SK-N-SH treated with all-trans-retinoic acid at 6 μM for 48 hours (cell line): ENCODE measurements around the gene PTPRF.

Experiments
- ATAC-seq: fragments of 200-7000 bp; cut with Tn5 transposase; 3 replicates; pipeline ENCODE4 v1.9.1; 2020; ENCODE audit warnings: mild to moderate bottlenecking, moderate library complexity
- ARNTL ChIP-seq: fragments of 450-650 bp; formaldehyde crosslinking; IDR thresholded peaks from 2 replicates; pipeline ENCODE4 v1.5.0; 2020; ENCODE audit warnings: low read depth, mild to moderate bottlenecking, moderate library complexity, borderline replicate concordance
- BACH2 ChIP-seq: fragments of 250-450 bp; sonication (Bioruptor Pico); IDR thresholded peaks from 2 replicates; pipeline ENCODE4 v1.9.0; 2021; ENCODE audit warnings: mild to moderate bottlenecking, borderline replicate concordance
- CSDC2 ChIP-seq: fragments of 250-450 bp; sonication (Bioruptor Pico); IDR thresholded peaks from 2 replicates; pipeline ENCODE4 v1.5.0; 2020; ENCODE audit warnings: mild to moderate bottlenecking, moderate library complexity
- GLIS3 ChIP-seq: fragments of 250-450 bp; sonication (Bioruptor Pico); IDR thresholded peaks from 2 replicates; pipeline ENCODE4 v1.5.0; 2020; ENCODE audit warnings: mild to moderate bottlenecking, moderate library complexity
- PPARA ChIP-seq: fragments of 250-450 bp; sonication (Bioruptor Pico); IDR thresholded peaks from 2 replicates; pipeline ENCODE4 v1.5.0; 2020; ENCODE audit warnings: mild to moderate bottlenecking, borderline replicate concordance
- RARB ChIP-seq: fragments of 250-450 bp; sonication (Bioruptor Pico); IDR thresholded peaks from 2 replicates; pipeline ENCODE4 v1.8.0; 2021; ENCODE audit warnings: mild to moderate bottlenecking, moderate library complexity
- SNAI2 ChIP-seq: fragments of 250-450 bp; sonication (Bioruptor Pico); IDR thresholded peaks from 2 replicates; pipeline ENCODE4 v1.5.0; 2020; ENCODE audit warnings: mild to moderate bottlenecking, moderate library complexity
- TCF4 ChIP-seq: fragments of 250-450 bp; sonication (Bioruptor Pico); IDR thresholded peaks from 2 replicates; pipeline ENCODE4 v1.8.0; 2021; ENCODE audit warnings: mild to moderate bottlenecking, moderate library complexity, borderline replicate concordance
- ZC3H10 ChIP-seq: fragments of 250-450 bp; sonication (Bioruptor Pico); IDR thresholded peaks from 2 replicates; pipeline ENCODE4 v1.5.1; 2021; ENCODE audit warnings: mild to moderate bottlenecking, moderate library complexity
- ZFP3 ChIP-seq: fragments of 250-450 bp; sonication (Bioruptor Pico); IDR thresholded peaks from 2 replicates; pipeline ENCODE4 v1.5.0; 2020; ENCODE audit warnings: mild to moderate bottlenecking, moderate library complexity
- ZFP30 ChIP-seq: fragments of 450-650 bp; formaldehyde crosslinking; IDR thresholded peaks from 2 replicates; pipeline ENCODE4 v1.5.0; 2022; ENCODE audit warnings: mild to moderate bottlenecking, moderate library complexity
- ZNF565 ChIP-seq: fragments of 450-650 bp; formaldehyde crosslinking; conservative IDR thresholded peaks from 2 replicates; pipeline ENCODE4 v1.5.0; 2020; ENCODE audit warnings: low read depth, mild to moderate bottlenecking, moderate library complexity
- ZNF70 ChIP-seq: fragments of 450-650 bp; formaldehyde crosslinking; IDR thresholded peaks from 2 replicates; pipeline ENCODE4 v1.5.0; 2020; ENCODE audit warnings: mild to moderate bottlenecking, moderate library complexity
- ZNF8 ChIP-seq: fragments of 450-650 bp; formaldehyde crosslinking; IDR thresholded peaks from 2 replicates; pipeline ENCODE4 v1.5.0; 2020; ENCODE audit warnings: mild to moderate bottlenecking, moderate library complexity
- TF ChIP-seq, protein P1 (sequence below): fragments of 250-450 bp; sonication (Bioruptor Pico); IDR thresholded peaks from 2 replicates; pipeline ENCODE4 v1.5.0; 2020; ENCODE audit warnings: mild to moderate bottlenecking, moderate library complexity
- TF ChIP-seq, protein P2 (sequence below): fragments of 250-450 bp; sonication (Bioruptor Pico); IDR thresholded peaks from 2 replicates; pipeline ENCODE4 v1.8.0; 2020; ENCODE audit warnings: mild to moderate bottlenecking, moderate library complexity, borderline replicate concordance
- TF ChIP-seq, protein P3 (sequence below): fragments of 250-450 bp; sonication (Bioruptor Pico); IDR thresholded peaks from 2 replicates; pipeline ENCODE4 v1.5.1; 2020; ENCODE audit warnings: low read depth, mild to moderate bottlenecking, moderate library complexity
- TF ChIP-seq, protein P4 (sequence below): fragments of 250-450 bp; sonication (Bioruptor Pico); IDR thresholded peaks from 2 replicates; pipeline ENCODE4 v1.5.1; 2021; ENCODE audit warnings: mild to moderate bottlenecking, moderate library complexity

Gene PTPRF

DNA sequence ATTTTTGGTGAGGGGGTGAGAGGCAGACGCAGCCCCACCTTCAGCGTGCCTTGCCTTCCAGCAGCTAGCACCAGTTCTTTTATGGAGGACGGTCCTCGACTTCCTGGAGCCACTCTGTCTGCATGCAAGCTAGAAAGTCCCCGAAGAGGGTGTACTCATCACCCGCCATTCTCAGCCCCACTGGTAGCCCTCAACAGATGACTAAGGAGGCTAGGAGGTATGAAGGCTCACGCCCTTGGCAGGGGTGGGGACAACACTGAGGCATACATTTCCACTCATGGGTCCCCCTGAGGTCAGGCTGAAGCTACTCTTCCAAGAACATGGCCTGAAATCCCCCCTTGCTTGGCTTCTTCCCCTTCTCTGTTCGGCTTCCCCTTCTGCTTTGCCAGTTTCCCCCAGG is 8.9 kb upstream of the PTPRF start (continued):
- TF ChIP-seq, protein P1, sequence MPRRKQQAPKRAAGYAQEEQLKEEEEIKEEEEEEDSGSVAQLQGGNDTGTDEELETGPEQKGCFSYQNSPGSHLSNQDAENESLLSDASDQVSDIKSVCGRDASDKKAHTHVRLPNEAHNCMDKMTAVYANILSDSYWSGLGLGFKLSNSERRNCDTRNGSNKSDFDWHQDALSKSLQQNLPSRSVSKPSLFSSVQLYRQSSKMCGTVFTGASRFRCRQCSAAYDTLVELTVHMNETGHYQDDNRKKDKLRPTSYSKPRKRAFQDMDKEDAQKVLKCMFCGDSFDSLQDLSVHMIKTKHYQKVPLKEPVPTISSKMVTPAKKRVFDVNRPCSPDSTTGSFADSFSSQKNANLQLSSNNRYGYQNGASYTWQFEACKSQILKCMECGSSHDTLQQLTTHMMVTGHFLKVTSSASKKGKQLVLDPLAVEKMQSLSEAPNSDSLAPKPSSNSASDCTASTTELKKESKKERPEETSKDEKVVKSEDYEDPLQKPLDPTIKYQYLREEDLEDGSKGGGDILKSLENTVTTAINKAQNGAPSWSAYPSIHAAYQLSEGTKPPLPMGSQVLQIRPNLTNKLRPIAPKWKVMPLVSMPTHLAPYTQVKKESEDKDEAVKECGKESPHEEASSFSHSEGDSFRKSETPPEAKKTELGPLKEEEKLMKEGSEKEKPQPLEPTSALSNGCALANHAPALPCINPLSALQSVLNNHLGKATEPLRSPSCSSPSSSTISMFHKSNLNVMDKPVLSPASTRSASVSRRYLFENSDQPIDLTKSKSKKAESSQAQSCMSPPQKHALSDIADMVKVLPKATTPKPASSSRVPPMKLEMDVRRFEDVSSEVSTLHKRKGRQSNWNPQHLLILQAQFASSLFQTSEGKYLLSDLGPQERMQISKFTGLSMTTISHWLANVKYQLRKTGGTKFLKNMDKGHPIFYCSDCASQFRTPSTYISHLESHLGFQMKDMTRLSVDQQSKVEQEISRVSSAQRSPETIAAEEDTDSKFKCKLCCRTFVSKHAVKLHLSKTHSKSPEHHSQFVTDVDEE, result no peak
- no peak for TF ChIP-seq ZNF565 (CRISPR knock-in tag)

DNA sequence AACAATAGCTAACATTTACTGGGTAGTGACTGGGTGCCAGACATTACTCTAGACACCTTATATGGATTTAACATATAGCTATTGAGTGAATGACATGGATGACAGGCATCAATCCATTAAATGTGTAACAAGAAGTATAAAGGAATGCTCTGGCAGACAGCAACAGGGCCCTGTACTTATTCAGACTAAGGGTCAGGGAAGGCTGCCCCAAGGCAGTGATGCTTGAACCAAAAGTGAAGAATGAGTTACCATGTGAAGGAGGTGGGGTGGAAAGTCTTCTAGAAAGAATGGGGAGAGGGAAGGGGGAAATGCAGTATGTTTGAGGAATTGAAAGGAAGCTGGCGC is 8.3 kb upstream of the PTPRF start:
- TF ChIP-seq ZNF70 (CRISPR knock-in tag), result no peak
- TF ChIP-seq ZFP3 (CRISPR knock-in tag), result no peak
- TF ChIP-seq GLIS3, result no peak
- no peak for TF ChIP-seq ARNTL
- TF ChIP-seq ZNF8 (CRISPR knock-in tag), result no peak
- TF ChIP-seq, protein P2, sequence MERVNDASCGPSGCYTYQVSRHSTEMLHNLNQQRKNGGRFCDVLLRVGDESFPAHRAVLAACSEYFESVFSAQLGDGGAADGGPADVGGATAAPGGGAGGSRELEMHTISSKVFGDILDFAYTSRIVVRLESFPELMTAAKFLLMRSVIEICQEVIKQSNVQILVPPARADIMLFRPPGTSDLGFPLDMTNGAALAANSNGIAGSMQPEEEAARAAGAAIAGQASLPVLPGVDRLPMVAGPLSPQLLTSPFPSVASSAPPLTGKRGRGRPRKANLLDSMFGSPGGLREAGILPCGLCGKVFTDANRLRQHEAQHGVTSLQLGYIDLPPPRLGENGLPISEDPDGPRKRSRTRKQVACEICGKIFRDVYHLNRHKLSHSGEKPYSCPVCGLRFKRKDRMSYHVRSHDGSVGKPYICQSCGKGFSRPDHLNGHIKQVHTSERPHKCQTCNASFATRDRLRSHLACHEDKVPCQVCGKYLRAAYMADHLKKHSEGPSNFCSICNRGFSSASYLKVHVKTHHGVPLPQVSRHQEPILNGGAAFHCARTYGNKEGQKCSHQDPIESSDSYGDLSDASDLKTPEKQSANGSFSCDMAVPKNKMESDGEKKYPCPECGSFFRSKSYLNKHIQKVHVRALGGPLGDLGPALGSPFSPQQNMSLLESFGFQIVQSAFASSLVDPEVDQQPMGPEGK, result no peak
- no peak for TF ChIP-seq ZC3H10 (CRISPR knock-in tag)
- TF ChIP-seq, protein P3, sequence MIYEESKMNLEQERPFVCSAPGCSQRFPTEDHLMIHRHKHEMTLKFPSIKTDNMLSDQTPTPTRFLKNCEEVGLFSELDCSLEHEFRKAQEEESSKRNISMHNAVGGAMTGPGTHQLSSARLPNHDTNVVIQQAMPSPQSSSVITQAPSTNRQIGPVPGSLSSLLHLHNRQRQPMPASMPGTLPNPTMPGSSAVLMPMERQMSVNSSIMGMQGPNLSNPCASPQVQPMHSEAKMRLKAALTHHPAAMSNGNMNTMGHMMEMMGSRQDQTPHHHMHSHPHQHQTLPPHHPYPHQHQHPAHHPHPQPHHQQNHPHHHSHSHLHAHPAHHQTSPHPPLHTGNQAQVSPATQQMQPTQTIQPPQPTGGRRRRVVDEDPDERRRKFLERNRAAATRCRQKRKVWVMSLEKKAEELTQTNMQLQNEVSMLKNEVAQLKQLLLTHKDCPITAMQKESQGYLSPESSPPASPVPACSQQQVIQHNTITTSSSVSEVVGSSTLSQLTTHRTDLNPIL, result no peak
- no peak for TF ChIP-seq RARB (CRISPR knock-in tag)
- TF ChIP-seq TCF4 (CRISPR knock-in tag), result no peak
- TF ChIP-seq, protein P4, sequence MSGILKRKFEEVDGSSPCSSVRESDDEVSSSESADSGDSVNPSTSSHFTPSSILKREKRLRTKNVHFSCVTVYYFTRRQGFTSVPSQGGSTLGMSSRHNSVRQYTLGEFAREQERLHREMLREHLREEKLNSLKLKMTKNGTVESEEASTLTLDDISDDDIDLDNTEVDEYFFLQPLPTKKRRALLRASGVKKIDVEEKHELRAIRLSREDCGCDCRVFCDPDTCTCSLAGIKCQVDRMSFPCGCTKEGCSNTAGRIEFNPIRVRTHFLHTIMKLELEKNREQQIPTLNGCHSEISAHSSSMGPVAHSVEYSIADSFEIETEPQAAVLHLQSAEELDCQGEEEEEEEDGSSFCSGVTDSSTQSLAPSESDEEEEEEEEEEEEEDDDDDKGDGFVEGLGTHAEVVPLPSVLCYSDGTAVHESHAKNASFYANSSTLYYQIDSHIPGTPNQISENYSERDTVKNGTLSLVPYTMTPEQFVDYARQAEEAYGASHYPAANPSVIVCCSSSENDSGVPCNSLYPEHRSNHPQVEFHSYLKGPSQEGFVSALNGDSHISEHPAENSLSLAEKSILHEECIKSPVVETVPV, result no peak
- TF ChIP-seq, protein P1, result no peak
- no peak for TF ChIP-seq PPARA
- no peak for TF ChIP-seq CSDC2
- no peak for TF ChIP-seq BACH2 (CRISPR knock-in tag)
- TF ChIP-seq, all 23 proteins: peak for 0
- ATAC-seq, result no peak

DNA sequence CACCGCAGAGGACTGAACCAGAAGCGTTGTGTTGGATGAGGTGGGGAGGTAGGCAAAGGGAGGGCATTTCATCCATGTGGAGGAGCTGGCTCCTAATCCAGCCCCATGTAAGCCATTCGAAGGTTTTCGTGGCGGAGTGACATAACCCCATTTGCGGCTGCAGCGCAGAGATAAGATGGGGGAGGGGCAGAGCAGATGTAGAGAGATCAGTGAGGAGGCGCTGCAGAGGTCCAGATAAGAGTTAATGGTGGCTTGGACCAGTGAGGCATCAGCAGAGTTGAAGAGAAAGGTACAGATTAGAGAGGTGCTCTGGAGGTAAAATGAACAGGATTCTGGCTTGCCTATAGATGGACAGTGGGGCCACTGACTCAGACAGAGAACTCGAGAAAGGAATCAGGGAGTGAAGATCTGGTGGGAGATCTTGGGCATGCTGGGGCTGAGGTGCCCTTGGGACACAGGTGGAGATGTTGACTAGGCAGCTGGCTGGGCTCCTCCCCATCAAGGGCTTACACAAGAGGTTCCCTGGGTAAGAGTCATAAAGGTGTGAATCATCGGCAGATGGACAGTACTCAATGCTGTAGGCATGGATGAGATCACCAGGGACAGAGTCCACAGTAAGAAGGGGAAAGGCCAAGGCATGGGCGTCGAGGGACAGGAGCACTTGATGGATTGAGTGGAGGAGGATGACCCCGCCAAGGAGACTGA is 7.8 kb upstream of the PTPRF start:
- TF ChIP-seq ZNF8 (CRISPR knock-in tag) (no peak), GLIS3 (no peak), ZC3H10 (CRISPR knock-in tag) (no peak), SNAI2 (CRISPR knock-in tag) (no peak), ZFP3 (CRISPR knock-in tag) (no peak), ZFP30 (no peak), TCF4 (CRISPR knock-in tag) (no peak), ZNF70 (CRISPR knock-in tag) (no peak)
- TF ChIP-seq, protein P4, result no peak
- TF ChIP-seq, protein P2, result no peak
- peak; percentile 48; the same call in 2 of the 3 replicates for ATAC-seq
